Right renal cortex interstitium (tissue), 3 donors: Measurements from ENCODE around the gene ASB8. TPM values are rescaled to one million over a fixed set of nuclear protein-coding genes. Genes with fewer than 3 reads are reported as not detected.

Source experiments
- DNase-seq, 3 donors: peaks; one replicate each; pipeline ENCODE4 v3.0.0-alpha.2; 2013; ENCODE audit warnings: low read depth in 3 of 3, low spot score in 2 of 3
- polyA plus RNA-seq, 3 donors: library from polyadenylated mRNA; unstranded; fragments of 120-200 nt; gene quantifications; one replicate each; pipeline ENCODE4 v1.2.1, GENCODE V29; 2013; ENCODE audit not compliant: insufficient read length in 3 of 3

ASB8 gene, protein sequence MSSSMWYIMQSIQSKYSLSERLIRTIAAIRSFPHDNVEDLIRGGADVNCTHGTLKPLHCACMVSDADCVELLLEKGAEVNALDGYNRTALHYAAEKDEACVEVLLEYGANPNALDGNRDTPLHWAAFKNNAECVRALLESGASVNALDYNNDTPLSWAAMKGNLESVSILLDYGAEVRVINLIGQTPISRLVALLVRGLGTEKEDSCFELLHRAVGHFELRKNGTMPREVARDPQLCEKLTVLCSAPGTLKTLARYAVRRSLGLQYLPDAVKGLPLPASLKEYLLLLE
- 10 to 100 TPM; 40.6 to 41.7 (median 41.0) TPM for polyA plus RNA-seq

DNA sequence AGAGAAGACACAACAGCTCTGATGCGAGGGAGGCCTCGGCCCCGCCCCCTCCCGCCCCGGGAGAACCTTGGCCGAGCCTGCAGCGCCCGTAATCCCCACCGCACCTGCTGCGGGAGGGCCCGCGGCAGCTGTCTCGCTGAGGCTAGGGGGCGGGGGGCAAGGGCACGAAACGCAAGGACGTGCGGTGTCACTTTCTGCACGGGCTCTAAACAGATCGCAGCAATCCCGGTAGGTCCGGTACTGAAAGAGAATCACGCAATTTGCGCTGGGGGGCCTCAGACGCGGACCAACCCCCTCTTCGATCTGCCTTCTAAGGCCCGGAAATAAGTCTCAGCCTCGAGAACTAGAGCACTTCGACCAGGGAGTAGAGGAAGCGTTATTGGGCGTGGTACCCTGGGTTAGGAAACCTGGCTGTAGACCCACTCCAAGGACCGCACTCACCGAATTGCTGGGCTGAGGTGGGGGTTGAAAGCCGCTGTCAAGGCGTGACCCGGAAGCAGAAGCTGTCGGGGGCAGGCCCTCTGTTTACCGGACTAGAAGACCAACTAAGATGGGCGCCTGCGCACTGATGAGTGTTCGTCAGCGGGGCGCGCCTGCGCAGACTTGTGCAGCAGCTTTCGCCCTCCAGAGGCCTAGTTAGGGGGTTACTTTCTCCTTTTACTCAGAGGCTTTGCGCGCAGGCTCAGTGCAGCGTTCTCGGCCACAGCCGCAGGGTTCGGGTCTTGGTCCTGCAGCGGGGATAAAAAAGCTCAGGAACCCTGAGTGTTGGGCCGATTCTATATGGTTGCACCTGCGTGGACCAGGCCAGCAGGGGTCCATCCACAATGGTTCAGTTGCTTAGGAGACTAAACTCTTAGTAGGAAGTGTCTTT lies at the start of gene ASB8:
TSS of gene ASB8 (minus strand) at position 498 of the 871 bp plus-strand sequence. CDS start 4,019 bp downstream, outside the sequence.
- DNase-seq, result peak; percentile 96 to 97 (median 97)

- no peak for DNase-seq
These were observed 45.9 kb upstream of the ASB8 start, which contains the start of gene OR10AD1 for GRCh38 chr12:48203192-48203591. Gene OR10AD1 (minus strand): TSS chr12:48203292. CDS start chr12:48203292, 0 bp downstream.

GRCh38 chr12:48202766-48203165 lies 45.5 kb upstream of the ASB8 start:
- no peak for DNase-seq

DNA sequence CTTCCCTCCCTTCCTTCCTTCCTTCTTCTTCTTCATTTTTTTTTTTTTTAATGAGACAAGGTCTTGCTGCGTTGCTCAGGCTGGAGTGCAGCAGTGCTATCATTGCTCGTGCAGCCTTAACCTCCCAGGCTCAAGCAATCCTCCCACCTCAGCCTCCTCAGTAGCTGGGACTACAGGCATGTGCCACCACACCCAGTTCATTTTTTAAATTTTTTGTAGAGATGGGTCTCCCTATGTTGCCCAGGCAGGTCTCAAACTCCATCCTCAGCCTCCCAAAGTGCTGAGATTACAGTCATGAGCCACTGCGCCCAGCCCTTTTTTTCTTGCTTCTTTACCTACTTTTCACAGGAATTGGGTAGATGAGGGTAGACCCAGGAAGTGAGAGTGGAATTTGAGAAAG lies 44.2 kb upstream of the ASB8 start:
- DNase-seq, result no peak

DNA sequence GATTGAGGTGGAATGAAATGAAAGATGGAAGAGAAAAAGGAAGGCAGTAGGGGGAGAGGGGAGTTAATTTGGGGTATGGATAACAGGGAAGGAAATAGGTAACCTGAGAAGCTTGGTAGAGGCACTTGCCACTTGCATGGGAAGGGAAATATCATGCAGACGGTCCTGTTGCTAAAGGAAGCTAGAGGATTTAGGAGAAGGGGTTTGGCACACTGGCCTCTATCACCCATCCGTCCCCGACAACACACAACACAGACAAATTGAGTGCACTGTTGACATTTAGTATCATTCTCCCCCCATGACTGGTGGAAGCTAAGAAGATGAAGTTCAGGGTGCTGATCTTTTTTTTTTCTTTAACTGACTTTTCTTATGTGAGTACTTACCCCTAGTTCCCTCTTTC lies 43.8 kb upstream of the ASB8 start:
- DNase-seq, result no peak

- DNase-seq, result no peak
These were observed 42.5 kb upstream of the ASB8 start for GRCh38 chr12:48199774-48200221.

DNA sequence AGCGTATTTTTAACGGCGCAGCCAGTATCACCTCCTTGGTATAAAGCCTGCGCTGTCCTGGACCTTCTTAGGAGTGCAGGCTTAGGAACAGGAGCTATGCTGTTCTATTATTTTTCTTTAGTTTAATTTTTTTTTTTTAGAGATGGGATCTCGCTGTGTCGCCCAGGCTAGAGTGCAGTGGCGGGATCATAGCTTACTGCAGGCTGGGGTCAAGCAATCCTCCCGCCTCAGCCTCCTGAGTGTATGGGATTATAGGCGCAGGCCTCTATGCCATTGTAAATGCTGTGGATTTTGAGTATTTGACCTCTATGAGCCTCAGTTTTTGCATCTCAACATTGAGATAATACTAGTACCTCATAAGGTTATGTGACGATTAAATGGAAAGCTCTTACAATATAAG lies 41.7 kb upstream of the ASB8 start:
- DNase-seq, result no peak

- no peak for DNase-seq
These were observed 41.3 kb upstream of the ASB8 start for GRCh38 chr12:48198672-48198971.

- peak; percentile 86 to 91 (median 90) for DNase-seq
These were observed 40.8 kb upstream of the ASB8 start for GRCh38 chr12:48197971-48198671.

DNA sequence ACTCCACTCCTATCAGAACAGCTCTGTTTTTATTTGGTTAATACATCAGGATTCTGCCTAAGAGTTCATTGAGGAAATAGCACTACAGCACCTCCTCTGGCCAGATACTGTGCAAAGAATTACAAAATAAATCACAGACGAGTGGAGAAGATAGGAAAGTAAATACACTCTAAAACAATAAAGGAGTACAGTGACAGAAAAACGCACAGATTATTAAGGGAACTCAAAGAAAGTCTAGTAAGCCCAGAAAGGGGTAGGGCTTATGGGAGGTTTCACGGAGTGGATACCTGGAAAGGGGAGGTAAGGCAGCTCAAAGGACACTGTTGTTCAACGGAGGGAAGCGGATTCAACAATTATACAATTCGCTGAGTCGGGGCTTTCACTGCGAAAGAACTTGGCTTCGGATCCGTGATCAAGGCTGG lies 40.2 kb upstream of the ASB8 start:
- peak in 1 of 3 donors; percentile 50 for DNase-seq

GRCh38 chr12:48194799-48195201 lies 37.5 kb upstream of the ASB8 start:
- DNase-seq, result no peak

- no peak for DNase-seq
These were observed 36.3 kb upstream of the ASB8 start for GRCh38 chr12:48193623-48194022.

GRCh38 chr12:48192861-48193260 lies 35.5 kb upstream of the ASB8 start:
- DNase-seq, result no peak

GRCh38 chr12:48191096-48191495 lies 33.8 kb upstream of the ASB8 start:
- no peak for DNase-seq

- DNase-seq, result peak in 1 of 3 donors; percentile 78
These were observed 32.2 kb upstream of the ASB8 start for GRCh38 chr12:48189331-48190125.

DNA sequence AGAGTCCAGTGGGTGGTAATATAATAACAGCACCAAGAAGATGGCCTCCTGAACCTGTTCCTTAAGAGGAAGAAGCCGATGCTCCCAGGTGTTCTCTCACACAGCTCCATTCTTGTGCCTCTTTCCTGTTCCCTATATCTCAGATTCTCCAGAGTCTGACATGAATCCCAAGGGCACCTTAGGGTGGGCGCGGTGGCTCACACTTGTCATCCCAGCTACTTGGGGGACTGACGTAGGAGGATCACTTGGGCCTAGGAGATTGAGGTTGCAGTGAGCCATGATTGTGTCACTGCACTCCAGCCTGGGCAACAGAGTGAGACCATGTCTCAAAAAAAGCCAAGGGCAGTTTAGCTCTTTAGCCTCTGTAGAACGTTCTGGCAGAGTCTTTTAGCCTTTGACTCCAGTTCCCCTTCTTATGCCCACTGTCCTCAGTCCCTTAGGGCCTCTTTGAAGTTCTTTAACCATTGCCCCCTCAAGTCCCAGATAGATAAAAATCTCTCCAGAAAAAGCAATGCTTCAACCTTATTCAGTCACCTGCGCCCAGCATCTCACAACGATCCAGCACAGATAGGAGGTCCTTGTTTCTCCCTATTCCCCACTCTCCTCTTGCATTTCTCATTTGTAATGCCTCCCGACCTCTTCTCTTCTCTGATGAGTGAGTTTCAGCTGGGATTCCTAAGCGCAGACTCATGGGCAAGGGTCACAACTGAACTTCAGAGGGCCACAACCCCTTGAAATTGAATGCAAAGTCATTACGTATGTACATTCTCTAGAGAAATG lies 30.8 kb upstream of the ASB8 start:
- no peak for DNase-seq

DNA sequence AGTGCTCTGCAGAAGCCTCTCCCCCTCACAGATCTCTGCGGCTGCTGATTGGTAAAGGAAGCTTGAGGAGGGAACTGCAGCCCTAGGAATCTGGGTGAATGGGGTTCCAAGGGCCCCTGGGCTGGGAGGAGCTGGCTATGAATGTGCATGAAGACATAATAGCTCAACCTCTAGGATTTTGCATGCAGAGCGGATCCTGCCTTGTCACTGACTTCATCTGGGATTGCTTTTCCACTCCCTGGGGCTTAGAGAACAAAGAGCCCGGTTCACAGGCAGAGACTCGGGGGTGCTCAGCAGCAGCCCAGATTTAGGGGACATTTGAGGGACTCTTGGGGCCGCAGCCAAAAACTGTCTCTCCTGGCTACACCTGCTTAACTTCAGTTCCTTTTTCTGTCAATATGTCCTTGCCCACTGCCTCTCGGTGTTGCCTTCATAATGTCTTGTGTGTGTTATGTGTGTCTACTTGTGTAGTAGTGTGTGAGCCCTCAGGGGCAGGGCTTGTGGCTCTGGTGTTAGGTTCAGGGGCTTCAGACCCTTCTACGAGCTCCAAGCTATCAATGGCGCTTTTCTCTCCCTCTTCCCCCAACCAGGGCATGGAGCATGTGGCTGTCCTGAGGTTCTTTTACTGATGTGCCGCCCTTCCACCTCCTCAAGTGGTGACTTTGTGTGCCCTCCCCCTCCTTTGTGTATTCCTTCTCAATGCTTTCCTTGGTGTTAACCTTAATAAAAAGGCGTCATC lies 28.0 kb upstream of the ASB8 start:
- no peak for DNase-seq

- DNase-seq, result no peak
These were observed 27.2 kb upstream of the ASB8 start for GRCh38 chr12:48184549-48184922.
